ENCODE results near the gene VPS13D. TPM values are rescaled to one million over a fixed set of nuclear protein-coding genes. Genes with fewer than 3 reads are reported as not detected.

VPS13D gene
- total RNA-seq, 1 experiment from 2014 or later = 29.0 TPM

DNA sequence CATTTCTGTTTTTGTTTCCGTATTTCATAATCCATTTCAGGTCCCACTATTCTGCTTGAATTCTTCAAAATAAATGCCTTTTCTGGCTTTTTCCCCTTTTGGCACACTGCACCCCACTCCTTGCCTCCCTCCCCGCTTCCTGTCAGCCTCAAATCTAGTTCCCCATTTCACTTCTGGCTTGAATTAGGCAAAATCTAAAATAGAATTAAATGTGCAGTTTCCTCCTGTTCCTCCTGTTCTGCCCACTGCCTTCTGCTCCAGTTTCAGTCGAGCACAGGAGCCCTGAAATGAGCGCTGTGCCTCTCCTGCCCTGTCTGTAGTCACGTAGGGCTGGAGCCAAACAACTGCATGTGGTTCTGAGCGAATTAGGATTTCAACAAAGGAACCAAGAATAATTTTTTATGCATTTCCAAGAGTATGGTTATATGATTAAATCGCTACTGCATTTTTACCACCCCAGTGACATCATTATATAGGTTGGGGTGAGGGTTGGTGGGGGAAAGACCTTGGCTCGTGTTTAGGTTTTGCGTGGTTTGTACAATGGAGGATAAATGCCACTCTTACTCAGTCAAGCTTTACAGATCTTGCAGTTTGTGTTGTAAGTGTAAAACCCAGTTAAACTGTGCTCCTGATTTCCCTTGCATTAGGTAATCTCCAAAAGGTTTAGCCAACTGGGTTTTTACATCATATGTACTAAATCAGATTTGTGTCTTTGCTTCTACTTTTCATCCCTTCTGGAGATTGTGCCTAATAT lies 114.9 kb downstream of the VPS13D start:
- CTCF ChIA-PET = no interaction called here
- no peaks in the 10 kb centered on the region for H3K27me3 Mint-ChIP-seq (ENCODE audit: low read depth)
- peaks cover 18% of the 10 kb centered on the region for H3K4me1 Mint-ChIP-seq
- TF ChIP-seq, protein P1, sequence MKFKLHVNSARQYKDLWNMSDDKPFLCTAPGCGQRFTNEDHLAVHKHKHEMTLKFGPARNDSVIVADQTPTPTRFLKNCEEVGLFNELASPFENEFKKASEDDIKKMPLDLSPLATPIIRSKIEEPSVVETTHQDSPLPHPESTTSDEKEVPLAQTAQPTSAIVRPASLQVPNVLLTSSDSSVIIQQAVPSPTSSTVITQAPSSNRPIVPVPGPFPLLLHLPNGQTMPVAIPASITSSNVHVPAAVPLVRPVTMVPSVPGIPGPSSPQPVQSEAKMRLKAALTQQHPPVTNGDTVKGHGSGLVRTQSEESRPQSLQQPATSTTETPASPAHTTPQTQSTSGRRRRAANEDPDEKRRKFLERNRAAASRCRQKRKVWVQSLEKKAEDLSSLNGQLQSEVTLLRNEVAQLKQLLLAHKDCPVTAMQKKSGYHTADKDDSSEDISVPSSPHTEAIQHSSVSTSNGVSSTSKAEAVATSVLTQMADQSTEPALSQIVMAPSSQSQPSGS (CRISPR knock-in tag; IDR thresholded peaks at IDR 0.05; ENCODE audit: borderline replicate concordance, low read depth) = no peak
- TF ChIP-seq TP53 (CRISPR knock-in tag; IDR thresholded peaks at IDR 0.05) = no peak
- no peak for TF ChIP-seq GABPB1 (CRISPR knock-in tag; IDR thresholded peaks at IDR 0.05)
- TF ChIP-seq NR2C2 (CRISPR knock-in tag; IDR thresholded peaks at IDR 0.05) = no peak
- TF ChIP-seq GRHL2 (CRISPR knock-in tag; IDR thresholded peaks at IDR 0.05; ENCODE audit: insufficient replicate concordance, severe bottlenecking) = no peak
- TF ChIP-seq JUN (CRISPR knock-in tag; IDR thresholded peaks at IDR 0.05) = no peak
- TF ChIP-seq, protein P2, sequence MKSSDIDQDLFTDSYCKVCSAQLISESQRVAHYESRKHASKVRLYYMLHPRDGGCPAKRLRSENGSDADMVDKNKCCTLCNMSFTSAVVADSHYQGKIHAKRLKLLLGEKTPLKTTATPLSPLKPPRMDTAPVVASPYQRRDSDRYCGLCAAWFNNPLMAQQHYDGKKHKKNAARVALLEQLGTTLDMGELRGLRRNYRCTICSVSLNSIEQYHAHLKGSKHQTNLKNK (CRISPR knock-in tag; IDR thresholded peaks at IDR 0.05) = no peak
- no peak for TF ChIP-seq ETV6 (CRISPR knock-in tag; IDR thresholded peaks at IDR 0.05)
- TF ChIP-seq ZNF138 (CRISPR knock-in tag; conservative IDR thresholded peaks at IDR 0.05) = no peak
- TF ChIP-seq, protein P3, sequence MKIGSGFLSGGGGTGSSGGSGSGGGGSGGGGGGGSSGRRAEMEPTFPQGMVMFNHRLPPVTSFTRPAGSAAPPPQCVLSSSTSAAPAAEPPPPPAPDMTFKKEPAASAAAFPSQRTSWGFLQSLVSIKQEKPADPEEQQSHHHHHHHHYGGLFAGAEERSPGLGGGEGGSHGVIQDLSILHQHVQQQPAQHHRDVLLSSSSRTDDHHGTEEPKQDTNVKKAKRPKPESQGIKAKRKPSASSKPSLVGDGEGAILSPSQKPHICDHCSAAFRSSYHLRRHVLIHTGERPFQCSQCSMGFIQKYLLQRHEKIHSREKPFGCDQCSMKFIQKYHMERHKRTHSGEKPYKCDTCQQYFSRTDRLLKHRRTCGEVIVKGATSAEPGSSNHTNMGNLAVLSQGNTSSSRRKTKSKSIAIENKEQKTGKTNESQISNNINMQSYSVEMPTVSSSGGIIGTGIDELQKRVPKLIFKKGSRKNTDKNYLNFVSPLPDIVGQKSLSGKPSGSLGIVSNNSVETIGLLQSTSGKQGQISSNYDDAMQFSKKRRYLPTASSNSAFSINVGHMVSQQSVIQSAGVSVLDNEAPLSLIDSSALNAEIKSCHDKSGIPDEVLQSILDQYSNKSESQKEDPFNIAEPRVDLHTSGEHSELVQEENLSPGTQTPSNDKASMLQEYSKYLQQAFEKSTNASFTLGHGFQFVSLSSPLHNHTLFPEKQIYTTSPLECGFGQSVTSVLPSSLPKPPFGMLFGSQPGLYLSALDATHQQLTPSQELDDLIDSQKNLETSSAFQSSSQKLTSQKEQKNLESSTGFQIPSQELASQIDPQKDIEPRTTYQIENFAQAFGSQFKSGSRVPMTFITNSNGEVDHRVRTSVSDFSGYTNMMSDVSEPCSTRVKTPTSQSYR (CRISPR knock-in tag; IDR thresholded peaks at IDR 0.05) = no peak
- no peak for TF ChIP-seq ZNF396 (CRISPR knock-in tag; IDR thresholded peaks at IDR 0.05; ENCODE audit: borderline replicate concordance)
- TF ChIP-seq, protein P4, sequence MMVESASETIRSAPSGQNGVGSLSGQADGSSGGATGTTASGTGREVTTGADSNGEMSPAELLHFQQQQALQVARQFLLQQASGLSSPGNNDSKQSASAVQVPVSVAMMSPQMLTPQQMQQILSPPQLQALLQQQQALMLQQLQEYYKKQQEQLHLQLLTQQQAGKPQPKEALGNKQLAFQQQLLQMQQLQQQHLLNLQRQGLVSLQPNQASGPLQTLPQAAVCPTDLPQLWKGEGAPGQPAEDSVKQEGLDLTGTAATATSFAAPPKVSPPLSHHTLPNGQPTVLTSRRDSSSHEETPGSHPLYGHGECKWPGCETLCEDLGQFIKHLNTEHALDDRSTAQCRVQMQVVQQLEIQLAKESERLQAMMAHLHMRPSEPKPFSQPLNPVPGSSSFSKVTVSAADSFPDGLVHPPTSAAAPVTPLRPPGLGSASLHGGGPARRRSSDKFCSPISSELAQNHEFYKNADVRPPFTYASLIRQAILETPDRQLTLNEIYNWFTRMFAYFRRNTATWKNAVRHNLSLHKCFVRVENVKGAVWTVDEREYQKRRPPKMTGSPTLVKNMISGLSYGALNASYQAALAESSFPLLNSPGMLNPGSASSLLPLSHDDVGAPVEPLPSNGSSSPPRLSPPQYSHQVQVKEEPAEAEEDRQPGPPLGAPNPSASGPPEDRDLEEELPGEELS (CRISPR knock-in tag; IDR thresholded peaks at IDR 0.05) = no peak
- no peak for TF ChIP-seq FOXK1 (CRISPR knock-in tag; IDR thresholded peaks at IDR 0.05)
- H3K27ac Mint-ChIP-seq = no peak overlapping the region
- POLR2A ChIA-PET = no interaction called here
- H3K36me3 Mint-ChIP-seq = peaks cover 33% of the 10 kb centered on the region
- H3K4me3 Mint-ChIP-seq = no peak overlapping the region
- DNase-seq (ENCODE audit: low spot score) = no peak
- ATAC-seq = no peak
- no peaks in the 10 kb centered on the region for H3K9me3 Mint-ChIP-seq

DNA sequence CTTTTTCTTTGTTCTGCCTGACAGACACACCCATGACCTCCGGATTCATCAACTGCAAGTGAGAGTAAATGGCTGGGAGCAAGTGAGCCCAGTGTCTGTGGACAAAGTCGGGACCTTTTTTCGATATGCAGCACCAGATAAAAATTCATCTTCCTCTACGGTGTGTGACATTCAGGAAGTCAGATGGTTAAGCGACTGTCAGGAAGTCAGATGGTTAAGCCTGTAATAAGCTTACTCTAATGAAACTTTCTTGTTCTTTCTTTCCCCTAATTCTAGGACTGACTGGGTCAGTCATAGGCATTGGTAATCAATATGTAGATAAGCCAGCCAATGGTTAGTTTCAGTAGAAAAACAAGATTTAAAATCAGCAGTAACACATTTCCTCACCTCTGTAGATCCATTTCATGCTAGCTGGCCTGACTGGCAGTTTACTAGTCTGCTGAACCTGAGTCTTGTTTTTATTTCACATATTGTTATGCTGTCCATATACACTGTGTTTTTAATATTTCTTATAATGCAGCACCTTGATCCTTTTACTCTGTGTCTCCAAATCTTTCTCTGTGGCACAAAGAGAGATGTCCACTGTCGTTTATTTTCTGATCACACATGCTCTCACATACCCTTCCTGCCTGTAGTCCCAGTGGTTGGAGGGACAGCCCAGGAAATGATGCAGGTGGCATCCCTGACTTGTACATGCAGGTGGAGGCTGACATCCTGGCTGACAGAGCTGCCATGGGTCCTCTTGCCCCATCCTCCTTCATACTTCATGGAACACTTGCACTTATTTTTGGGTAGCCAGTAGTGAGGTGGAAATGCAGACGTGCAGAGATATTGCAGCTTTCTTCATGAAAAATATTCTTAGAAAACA lies 115.8 kb downstream of the VPS13D start:
- Mint-ChIP-seq H3K9me3 (peaks cover 6% of the 10 kb centered on the region; the same call in 1 of the 2 replicates), H3K4me1 (peaks cover 10% of the 10 kb centered on the region), H3K27me3 (ENCODE audit: low read depth) (no peaks in the 10 kb centered on the region), H3K4me3 (no peak overlapping the region), H3K36me3 (peaks cover 41% of the 10 kb centered on the region), H3K27ac (no peak overlapping the region)
- CTCF ChIA-PET = no interaction called here
- POLR2A ChIA-PET = no interaction called here
- ATAC-seq = no peak
- TF ChIP-seq ZNF219 (CRISPR knock-in tag; IDR thresholded peaks at IDR 0.05; ENCODE audit: borderline replicate concordance) (no peak), ZNF317 (CRISPR knock-in tag; IDR thresholded peaks at IDR 0.05; ENCODE audit: borderline replicate concordance, low read depth) (no peak), SMAD4 (CRISPR knock-in tag; IDR thresholded peaks at IDR 0.05) (no peak), ZBTB21 (CRISPR knock-in tag; IDR thresholded peaks at IDR 0.05; ENCODE audit: borderline replicate concordance) (no peak)
- TF ChIP-seq, protein P5, sequence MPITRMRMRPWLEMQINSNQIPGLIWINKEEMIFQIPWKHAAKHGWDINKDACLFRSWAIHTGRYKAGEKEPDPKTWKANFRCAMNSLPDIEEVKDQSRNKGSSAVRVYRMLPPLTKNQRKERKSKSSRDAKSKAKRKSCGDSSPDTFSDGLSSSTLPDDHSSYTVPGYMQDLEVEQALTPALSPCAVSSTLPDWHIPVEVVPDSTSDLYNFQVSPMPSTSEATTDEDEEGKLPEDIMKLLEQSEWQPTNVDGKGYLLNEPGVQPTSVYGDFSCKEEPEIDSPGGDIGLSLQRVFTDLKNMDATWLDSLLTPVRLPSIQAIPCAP (CRISPR knock-in tag; IDR thresholded peaks at IDR 0.05) = no peak
- TF ChIP-seq, protein P6, sequence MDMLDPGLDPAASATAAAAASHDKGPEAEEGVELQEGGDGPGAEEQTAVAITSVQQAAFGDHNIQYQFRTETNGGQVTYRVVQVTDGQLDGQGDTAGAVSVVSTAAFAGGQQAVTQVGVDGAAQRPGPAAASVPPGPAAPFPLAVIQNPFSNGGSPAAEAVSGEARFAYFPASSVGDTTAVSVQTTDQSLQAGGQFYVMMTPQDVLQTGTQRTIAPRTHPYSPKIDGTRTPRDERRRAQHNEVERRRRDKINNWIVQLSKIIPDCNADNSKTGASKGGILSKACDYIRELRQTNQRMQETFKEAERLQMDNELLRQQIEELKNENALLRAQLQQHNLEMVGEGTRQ (CRISPR knock-in tag; IDR thresholded peaks at IDR 0.05) = no peak
- TF ChIP-seq, protein P7, sequence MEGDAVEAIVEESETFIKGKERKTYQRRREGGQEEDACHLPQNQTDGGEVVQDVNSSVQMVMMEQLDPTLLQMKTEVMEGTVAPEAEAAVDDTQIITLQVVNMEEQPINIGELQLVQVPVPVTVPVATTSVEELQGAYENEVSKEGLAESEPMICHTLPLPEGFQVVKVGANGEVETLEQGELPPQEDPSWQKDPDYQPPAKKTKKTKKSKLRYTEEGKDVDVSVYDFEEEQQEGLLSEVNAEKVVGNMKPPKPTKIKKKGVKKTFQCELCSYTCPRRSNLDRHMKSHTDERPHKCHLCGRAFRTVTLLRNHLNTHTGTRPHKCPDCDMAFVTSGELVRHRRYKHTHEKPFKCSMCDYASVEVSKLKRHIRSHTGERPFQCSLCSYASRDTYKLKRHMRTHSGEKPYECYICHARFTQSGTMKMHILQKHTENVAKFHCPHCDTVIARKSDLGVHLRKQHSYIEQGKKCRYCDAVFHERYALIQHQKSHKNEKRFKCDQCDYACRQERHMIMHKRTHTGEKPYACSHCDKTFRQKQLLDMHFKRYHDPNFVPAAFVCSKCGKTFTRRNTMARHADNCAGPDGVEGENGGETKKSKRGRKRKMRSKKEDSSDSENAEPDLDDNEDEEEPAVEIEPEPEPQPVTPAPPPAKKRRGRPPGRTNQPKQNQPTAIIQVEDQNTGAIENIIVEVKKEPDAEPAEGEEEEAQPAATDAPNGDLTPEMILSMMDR (IDR thresholded peaks at IDR 0.05) = no peak
- DNase-seq (ENCODE audit: low spot score) = no peak

All from WTC11 (cell line).